Peyer's patch (tissue), 4 donors: Measurements from ENCODE around the gene AOPEP. TPM values are rescaled to one million over a fixed set of nuclear protein-coding genes. Genes with fewer than 3 reads are reported as not detected.

ENCODE experiments used
- DNase-seq, 3 donors: peaks; one replicate each; pipeline ENCODE4 v3.0.0-alpha.2; 2017 to 2019
- H3K27ac ChIP-seq, 4 donors: fragments of 200-600 bp; sonication (generic); one replicate each; pipeline ENCODE4 v1.5.1; 2016 to 2019
- H3K27me3 ChIP-seq, 2 donors: fragments of 200-600 bp; sonication (generic); one replicate each; pipeline ENCODE4 v1.5.1; 2019
- H3K36me3 ChIP-seq, 3 donors: fragments of 200-600 bp; sonication (generic); one replicate each; pipeline ENCODE4 v1.5.1; 2016 to 2019
- H3K4me1 ChIP-seq, 4 donors: fragments of 200-600 bp; sonication (generic); one replicate each; pipeline ENCODE4 v1.5.1; 2016 to 2019
- H3K4me3 ChIP-seq, 4 donors: fragments of 200-600 bp; sonication (generic); 1 replicate in 3 of 4; 2 replicates in 1 of 4; pipeline ENCODE4 v1.5.1; 2016 to 2019; ENCODE audit warnings: mild to moderate bottlenecking in 1 of 4
- H3K9me3 ChIP-seq, 4 donors: fragments of 200-600 bp; sonication (generic); one replicate each; pipeline ENCODE4 v1.5.1; 2016 to 2019; ENCODE audit warnings: mild to moderate bottlenecking in 1 of 4
- POLR2A ChIP-seq, 2 donors: fragments of 450-650 bp; IDR thresholded peaks; one replicate each; pipeline ENCODE4 v1.5.1; 2017; ENCODE audit warnings: antibody characterized with exemption in 2 of 2, mild to moderate bottlenecking in 2 of 2, moderate library complexity in 2 of 2
- total RNA-seq, 4 donors: library from RNA; depleted of rRNA; stranded (reverse); fragments of >200 nt; gene quantifications; one replicate each; pipeline ENCODE4 v1.1.0, GENCODE V29; 2016
- TF ChIP-seq, protein P1 (sequence below), 6 experiments: fragments of 450-650 bp in 4 of 6; fragments of 200-600 bp in 2 of 6; sonication (generic) in 1 of 6; IDR thresholded peaks; one replicate each; pipeline ENCODE4 v1.5.1; 2017 to 2019; ENCODE audit warnings: antibody characterized with exemption in 6 of 6, mild to moderate bottlenecking in 3 of 6, moderate library complexity in 1 of 6

AOPEP gene
- total RNA-seq, 4 donors from 2014 or later, result 83.5 to 272 (median 117) TPM

- Histone ChIP-seq H3K27ac (no peak overlapping the region), H3K4me1 (no peaks in the 10 kb centered on the region), H3K27me3 (no peaks in the 10 kb centered on the region), H3K9me3 (no peaks in the 10 kb centered on the region), H3K4me3 (no peak overlapping the region), H3K36me3 (no peaks in the 10 kb centered on the region)
- no peak for TF ChIP-seq POLR2A (IDR thresholded peaks at IDR 0.05)
- TF ChIP-seq, protein P1, sequence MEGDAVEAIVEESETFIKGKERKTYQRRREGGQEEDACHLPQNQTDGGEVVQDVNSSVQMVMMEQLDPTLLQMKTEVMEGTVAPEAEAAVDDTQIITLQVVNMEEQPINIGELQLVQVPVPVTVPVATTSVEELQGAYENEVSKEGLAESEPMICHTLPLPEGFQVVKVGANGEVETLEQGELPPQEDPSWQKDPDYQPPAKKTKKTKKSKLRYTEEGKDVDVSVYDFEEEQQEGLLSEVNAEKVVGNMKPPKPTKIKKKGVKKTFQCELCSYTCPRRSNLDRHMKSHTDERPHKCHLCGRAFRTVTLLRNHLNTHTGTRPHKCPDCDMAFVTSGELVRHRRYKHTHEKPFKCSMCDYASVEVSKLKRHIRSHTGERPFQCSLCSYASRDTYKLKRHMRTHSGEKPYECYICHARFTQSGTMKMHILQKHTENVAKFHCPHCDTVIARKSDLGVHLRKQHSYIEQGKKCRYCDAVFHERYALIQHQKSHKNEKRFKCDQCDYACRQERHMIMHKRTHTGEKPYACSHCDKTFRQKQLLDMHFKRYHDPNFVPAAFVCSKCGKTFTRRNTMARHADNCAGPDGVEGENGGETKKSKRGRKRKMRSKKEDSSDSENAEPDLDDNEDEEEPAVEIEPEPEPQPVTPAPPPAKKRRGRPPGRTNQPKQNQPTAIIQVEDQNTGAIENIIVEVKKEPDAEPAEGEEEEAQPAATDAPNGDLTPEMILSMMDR (IDR thresholded peaks at IDR 0.05), result no peak
- DNase-seq, result no peak
These were observed 57.4 kb downstream of the AOPEP start for GRCh38 chr9:94783928-94784327.

DNA sequence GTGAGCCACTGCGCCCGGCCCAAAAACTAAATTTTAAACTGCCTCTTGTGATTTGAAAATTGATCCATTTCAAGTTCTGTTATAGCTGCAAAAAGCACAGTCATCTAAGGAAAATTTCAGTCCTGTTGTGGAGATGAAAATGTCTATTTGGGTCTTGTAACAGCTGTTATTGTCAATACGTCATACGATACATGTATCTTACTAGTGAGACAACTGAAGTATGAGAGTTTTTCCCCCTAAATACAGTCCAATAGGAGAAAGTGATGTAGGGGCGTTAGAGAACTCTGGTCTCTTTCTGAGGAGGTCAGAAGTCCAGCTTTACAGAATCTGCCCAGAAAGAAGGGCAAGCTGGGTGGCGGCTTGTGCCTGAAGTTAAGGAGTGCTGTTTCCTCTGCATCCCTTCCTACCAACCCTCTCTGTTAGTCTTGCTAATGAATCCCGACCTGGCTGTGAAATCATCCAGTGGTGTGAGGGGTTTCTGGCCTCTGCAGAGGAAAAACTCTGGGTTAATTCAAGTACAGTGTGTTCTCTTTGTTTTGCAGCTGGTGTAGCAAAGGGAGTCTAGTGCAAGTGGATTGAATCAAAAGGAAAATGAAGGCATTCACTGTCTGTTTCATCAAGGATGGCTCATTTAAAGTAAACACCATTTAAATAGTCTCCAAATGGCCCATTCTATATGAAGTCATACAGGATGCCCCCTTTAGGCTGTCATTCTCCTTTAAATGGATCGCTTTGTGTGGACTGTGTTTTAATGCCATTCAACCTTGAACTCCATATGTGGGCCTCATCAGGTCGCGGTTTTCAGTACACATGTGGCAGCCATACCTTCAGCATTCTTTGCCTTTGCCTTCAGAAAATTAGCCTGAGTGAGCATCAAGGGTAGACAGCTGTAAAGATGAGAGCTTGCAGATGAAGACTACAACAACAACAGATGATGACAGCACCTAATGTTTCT is 59.0 kb downstream of the AOPEP start:
- H3K4me1 ChIP-seq, result no peaks in the 10 kb centered on the region
- H3K4me3 ChIP-seq, result no peak overlapping the region
- no peak overlapping the region for H3K27ac ChIP-seq

DNA sequence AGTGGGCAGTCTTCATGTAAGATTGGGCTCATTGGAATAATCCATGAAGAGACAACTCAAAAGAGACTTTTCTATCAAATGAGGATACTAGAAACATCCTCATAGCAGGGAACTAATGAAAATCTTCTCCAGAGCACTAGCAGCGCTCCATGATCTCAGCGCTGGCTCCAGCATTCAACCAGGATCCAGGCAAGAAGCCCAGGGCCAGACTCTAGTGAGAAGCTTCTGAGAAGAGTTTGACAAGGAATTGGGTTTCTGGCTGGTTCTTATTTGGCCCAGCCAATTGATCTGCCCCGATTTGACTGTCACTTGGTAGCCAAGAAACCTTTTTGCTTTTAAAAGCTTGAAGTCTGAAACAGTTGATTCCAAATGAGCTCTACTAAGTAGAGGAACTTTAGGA is 60.1 kb downstream of the AOPEP start:
- no peak overlapping the region for H3K4me3 ChIP-seq
- H3K9me3 ChIP-seq, result no peaks in the 10 kb centered on the region
- H3K4me1 ChIP-seq, result no peaks in the 10 kb centered on the region
- H3K36me3 ChIP-seq, result no peaks in the 10 kb centered on the region
- no peak overlapping the region for H3K27ac ChIP-seq
- no peaks in the 10 kb centered on the region for H3K27me3 ChIP-seq
- DNase-seq, result no peak
- TF ChIP-seq POLR2A (IDR thresholded peaks at IDR 0.05), result no peak
- TF ChIP-seq, protein P1 (IDR thresholded peaks at IDR 0.05), result no peak

More for the DNA sequence above, 59.0 kb downstream of the AOPEP start:
- H3K36me3 ChIP-seq, result no peaks in the 10 kb centered on the region
- DNase-seq, result no peak
- H3K27me3 ChIP-seq, result no peaks in the 10 kb centered on the region
- TF ChIP-seq, protein P1 (IDR thresholded peaks at IDR 0.05), result no peak
- H3K9me3 ChIP-seq, result no peaks in the 10 kb centered on the region

DNA sequence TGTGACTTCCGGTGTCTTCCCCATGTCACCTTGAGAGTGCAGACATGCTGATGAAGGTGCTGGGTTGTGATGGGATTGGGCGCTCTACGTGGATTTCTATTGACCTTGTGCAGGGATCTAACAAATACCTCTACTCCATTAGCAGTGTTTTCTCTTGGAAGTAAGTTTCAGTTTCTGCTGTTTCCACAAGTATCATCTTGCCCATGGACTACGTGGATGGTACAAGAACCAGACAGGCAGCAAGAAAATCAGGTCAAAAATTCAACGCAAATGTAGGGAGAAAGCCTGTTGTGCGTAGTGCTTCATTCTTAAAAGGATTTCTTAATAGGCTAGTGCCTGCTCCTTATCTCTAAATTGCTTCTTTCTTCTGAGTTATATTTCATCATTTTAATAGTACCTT is 60.8 kb downstream of the AOPEP start:
- Histone ChIP-seq H3K27me3 (no peaks in the 10 kb centered on the region), H3K9me3 (no peaks in the 10 kb centered on the region), H3K4me3 (no peak overlapping the region), H3K27ac (no peak overlapping the region), H3K36me3 (no peaks in the 10 kb centered on the region), H3K4me1 (no peaks in the 10 kb centered on the region)
- DNase-seq, result no peak
- no peak for TF ChIP-seq POLR2A (IDR thresholded peaks at IDR 0.05)
- TF ChIP-seq, protein P1 (IDR thresholded peaks at IDR 0.05), result no peak

- Histone ChIP-seq H3K4me1 (no peaks in the 10 kb centered on the region), H3K4me3 (no peak overlapping the region), H3K36me3 (no peaks in the 10 kb centered on the region), H3K27ac (no peak overlapping the region), H3K27me3 (no peaks in the 10 kb centered on the region), H3K9me3 (no peaks in the 10 kb centered on the region)
- no peak for TF ChIP-seq POLR2A (IDR thresholded peaks at IDR 0.05)
- TF ChIP-seq, protein P1 (IDR thresholded peaks at IDR 0.05), result no peak
- no peak for DNase-seq
These were observed 62.1 kb downstream of the AOPEP start for GRCh38 chr9:94788570-94789105.
